ENCODE measurements around the gene METTL6. TPM values are rescaled to one million over a fixed set of nuclear protein-coding genes. Genes with fewer than 3 reads are reported as not detected.

METTL6 gene
- total RNA-seq, 4 donors from 2014 or later: 9.5 to 16.2 (median 13.4) TPM

DNA sequence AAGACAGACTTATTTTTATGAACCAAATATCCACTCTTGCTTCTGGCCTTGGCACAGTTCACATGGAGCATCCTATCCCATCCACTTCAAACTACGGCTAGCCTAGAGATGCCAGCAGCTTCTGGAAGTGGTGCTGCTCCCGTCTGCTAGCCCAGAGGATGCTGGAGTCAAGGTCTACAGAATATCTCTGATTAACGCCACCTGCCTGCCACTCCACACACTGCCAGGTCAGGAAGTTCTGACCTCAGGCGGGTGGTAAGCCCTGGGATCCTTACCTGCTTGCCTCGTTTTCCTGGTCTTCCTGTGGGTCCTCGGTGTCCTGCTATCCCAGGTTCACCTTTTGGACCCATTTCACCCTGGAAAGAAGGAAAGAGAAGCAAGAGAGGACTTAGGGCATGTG, 42.9 kb upstream of the METTL6 start:
- no peak for DNase-seq

DNA sequence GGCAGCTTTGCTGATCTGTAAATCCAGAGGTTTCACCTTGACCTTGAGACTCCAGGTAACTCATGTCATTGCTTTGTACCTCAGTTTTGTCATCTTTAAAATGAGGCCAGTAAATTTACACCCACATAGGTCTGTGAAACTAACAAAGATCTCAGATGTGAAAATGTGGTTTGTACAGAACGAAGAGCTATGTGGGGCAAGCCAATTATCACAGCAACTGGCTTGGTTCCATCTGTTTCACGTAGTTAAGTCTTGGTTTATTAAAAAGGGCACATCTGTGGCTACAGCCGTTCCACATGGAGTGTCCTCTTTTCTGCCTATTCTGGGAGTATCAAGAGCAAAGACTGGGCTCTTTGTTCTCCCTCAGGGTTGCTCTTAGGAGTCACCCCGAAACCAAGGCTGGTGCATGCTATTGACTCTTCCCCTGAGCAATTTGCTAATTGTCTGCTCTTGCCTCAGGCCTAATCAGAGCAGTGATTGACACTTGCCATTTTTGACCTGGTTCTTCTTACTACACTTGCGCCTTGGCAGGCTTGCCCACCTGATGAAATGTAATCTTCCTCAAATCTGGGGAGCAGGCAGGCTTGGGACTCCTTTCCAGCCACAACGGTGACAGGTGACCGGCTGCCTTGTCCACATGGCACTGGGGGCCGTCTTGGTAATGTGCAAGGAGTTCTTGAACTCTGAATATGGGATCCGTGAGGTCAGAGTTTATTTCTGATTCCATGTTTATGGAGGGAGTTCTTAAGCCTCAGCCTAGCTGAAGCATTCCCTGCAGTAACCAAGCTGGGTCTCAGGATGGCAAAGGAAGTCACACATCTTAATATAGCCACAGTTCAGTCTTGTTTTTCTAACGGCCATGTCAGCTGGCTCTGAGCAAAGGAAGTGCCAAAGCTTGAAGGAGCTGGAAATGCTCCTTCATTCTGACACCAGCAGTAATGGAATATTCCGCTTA, 40.2 kb upstream of the METTL6 start:
- TF ChIP-seq POLR2A (IDR thresholded peaks at IDR 0.05): no peak
- TF ChIP-seq, protein P1, sequence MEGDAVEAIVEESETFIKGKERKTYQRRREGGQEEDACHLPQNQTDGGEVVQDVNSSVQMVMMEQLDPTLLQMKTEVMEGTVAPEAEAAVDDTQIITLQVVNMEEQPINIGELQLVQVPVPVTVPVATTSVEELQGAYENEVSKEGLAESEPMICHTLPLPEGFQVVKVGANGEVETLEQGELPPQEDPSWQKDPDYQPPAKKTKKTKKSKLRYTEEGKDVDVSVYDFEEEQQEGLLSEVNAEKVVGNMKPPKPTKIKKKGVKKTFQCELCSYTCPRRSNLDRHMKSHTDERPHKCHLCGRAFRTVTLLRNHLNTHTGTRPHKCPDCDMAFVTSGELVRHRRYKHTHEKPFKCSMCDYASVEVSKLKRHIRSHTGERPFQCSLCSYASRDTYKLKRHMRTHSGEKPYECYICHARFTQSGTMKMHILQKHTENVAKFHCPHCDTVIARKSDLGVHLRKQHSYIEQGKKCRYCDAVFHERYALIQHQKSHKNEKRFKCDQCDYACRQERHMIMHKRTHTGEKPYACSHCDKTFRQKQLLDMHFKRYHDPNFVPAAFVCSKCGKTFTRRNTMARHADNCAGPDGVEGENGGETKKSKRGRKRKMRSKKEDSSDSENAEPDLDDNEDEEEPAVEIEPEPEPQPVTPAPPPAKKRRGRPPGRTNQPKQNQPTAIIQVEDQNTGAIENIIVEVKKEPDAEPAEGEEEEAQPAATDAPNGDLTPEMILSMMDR (IDR thresholded peaks at IDR 0.05): no peak

More for the DNA sequence above, 42.9 kb upstream of the METTL6 start:
- Histone ChIP-seq H3K27me3 (no peaks in the 10 kb centered on the region), H3K36me3 (no peaks in the 10 kb centered on the region), H3K9me3 (no peaks in the 10 kb centered on the region), H3K4me3 (no peak overlapping the region), H3K27ac (no peak overlapping the region), H3K4me1 (no peaks in the 10 kb centered on the region)
- TF ChIP-seq, protein P1 (IDR thresholded peaks at IDR 0.05): peak in 1 of 6 experiments; percentile 11
- TF ChIP-seq POLR2A (IDR thresholded peaks at IDR 0.05): no peak

DNA sequence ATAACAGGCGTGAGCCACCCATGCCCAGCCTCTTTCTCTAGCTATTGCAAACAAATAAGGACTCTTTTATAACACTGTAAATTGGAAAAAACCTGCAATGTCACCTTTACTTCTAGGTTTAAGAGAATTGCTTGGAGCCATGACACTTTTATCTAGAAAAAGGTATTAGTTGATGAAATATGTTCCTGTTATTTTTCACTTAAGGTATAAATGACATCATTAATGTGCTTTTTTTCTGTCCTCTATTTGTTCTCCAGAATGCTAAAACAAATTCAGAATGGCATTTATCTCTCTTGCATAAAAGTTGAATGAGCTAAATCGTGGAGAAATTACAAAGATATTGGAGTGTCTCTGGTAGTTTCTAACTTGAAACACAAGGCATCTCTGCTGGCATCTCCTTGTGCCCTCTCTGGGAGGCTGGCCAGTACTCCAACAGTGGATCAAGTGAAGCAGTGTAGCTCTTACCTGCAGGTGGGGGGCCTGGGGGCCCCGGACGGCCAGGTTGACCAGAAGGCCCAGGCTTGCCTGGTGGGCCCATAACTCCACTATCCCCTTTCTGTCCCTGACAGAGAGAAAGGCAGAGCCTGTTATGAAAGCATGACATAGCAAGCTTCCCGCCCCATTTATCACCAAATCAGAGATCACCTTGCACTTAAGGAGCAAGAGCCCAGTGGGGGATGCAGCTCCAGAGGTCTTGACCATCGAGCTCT, 38.7 kb upstream of the METTL6 start:
- Histone ChIP-seq H3K4me1 (no peaks in the 10 kb centered on the region), H3K27me3 (no peaks in the 10 kb centered on the region), H3K9me3 (no peaks in the 10 kb centered on the region), H3K27ac (no peak overlapping the region), H3K36me3 (no peaks in the 10 kb centered on the region), H3K4me3 (no peak overlapping the region)
- no peak for DNase-seq
- TF ChIP-seq POLR2A (IDR thresholded peaks at IDR 0.05): no peak
- TF ChIP-seq, protein P1 (IDR thresholded peaks at IDR 0.05): no peak

More for the DNA sequence above, 40.2 kb upstream of the METTL6 start:
- no peaks in the 10 kb centered on the region for H3K9me3 ChIP-seq
- H3K4me3 ChIP-seq: no peak overlapping the region
- H3K27me3 ChIP-seq: no peaks in the 10 kb centered on the region
- no peak overlapping the region for H3K27ac ChIP-seq
- DNase-seq: no peak
- H3K36me3 ChIP-seq: no peaks in the 10 kb centered on the region
- H3K4me1 ChIP-seq: no peaks in the 10 kb centered on the region

DNA sequence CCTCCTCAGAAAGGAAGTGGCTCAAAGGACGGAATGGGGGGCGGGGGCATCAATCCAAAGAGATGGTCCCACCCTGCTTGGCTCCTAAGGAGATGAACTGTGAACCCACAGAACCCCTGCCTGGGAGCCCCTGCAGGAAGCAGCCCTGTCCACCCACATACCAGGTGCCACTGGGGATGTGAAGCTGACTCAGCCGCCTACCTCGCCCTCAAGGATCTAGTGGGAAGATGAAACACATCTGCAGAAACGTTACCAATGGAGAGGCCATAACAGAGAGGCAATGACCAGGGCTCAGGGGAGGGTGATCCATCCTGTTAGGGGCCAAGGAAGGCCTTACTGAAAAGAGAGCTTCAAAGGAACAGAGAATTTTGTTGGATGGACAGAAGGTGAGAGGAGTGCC, 35.1 kb upstream of the METTL6 start:
- DNase-seq: no peak
- H3K4me1 ChIP-seq: no peaks in the 10 kb centered on the region
- H3K27me3 ChIP-seq: no peaks in the 10 kb centered on the region
- H3K36me3 ChIP-seq: no peaks in the 10 kb centered on the region
- TF ChIP-seq, protein P1 (IDR thresholded peaks at IDR 0.05): no peak
- no peak for TF ChIP-seq POLR2A (IDR thresholded peaks at IDR 0.05)
- H3K4me3 ChIP-seq: no peak overlapping the region
- H3K27ac ChIP-seq: no peak overlapping the region
- no peaks in the 10 kb centered on the region for H3K9me3 ChIP-seq

DNA sequence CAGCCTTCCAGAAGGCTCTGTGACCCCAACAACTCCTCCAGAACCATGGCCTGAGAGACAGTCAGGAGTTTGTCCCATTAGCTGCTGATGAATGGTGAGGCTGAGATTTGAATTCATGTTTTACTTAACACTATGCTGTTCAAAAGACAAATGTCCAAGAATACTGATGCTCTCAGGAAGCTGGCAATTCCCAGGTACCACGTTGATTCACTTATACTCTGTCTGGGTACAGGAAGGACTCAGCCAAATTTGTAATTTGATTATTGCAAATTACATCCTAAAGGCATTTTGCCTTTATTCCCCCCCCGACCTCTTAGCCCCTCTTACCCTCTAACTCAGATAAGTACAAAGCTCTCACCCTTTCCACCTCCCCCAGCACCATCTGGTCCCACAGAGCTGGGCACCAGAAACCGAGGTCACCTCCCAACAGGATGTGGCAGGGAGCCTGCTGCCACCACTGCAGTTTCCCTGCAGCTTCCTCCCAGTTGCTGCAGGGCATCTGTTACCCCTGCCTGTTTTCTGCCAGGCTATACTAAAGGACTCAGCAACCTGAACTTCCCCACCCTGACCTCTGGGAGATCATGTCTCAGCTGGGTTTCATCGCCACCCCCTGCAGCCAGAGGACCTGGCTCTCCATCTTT, 33.7 kb upstream of the METTL6 start:
- H3K27ac ChIP-seq: no peak overlapping the region
- H3K27me3 ChIP-seq: no peaks in the 10 kb centered on the region
- H3K4me3 ChIP-seq: no peak overlapping the region

More for the DNA sequence above, 33.7 kb upstream of the METTL6 start:
- Histone ChIP-seq H3K9me3 (no peaks in the 10 kb centered on the region), H3K4me1 (no peaks in the 10 kb centered on the region), H3K36me3 (no peaks in the 10 kb centered on the region)
- no peak for DNase-seq
- TF ChIP-seq POLR2A (IDR thresholded peaks at IDR 0.05): no peak
- TF ChIP-seq, protein P1 (IDR thresholded peaks at IDR 0.05): no peak
